Panc1 (cell line): Measurements from ENCODE around the gene CTNNAL1.

Experiments
- TCF7L2 ChIP-seq: IDR thresholded peaks from 2 replicates; pipeline ENCODE4 v1.6.1; 2011; ENCODE audit warnings: mild to moderate bottlenecking, low read depth, low read length, inconsistent platforms
- TF ChIP-seq, protein P1 (sequence below): fragments of 450-650 bp; IDR thresholded peaks from 2 replicates; pipeline ENCODE4 v1.5.1; 2017; ENCODE audit warnings: mild to moderate bottlenecking

DNA sequence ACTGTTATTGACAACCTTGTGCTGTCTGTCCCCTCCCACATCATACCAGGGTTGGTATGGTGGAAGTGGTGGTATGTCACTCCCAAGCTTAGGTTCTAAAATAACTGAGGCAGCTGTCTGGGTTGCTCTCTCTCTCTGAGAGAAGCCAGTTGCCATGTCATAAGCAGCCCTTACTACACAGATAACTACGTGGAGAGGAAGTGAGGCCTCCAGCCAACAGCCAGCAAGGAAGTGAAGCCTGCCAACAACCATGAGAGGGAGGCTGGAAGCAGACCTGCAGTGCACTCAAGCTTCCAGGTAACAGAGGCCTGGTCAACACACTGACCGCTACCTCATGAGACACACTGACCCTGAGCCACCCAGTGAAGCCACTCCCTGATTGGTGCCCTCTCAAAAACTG, 18.6 kb downstream of the CTNNAL1 start:
- no peak for TF ChIP-seq TCF7L2
- TF ChIP-seq, protein P1, sequence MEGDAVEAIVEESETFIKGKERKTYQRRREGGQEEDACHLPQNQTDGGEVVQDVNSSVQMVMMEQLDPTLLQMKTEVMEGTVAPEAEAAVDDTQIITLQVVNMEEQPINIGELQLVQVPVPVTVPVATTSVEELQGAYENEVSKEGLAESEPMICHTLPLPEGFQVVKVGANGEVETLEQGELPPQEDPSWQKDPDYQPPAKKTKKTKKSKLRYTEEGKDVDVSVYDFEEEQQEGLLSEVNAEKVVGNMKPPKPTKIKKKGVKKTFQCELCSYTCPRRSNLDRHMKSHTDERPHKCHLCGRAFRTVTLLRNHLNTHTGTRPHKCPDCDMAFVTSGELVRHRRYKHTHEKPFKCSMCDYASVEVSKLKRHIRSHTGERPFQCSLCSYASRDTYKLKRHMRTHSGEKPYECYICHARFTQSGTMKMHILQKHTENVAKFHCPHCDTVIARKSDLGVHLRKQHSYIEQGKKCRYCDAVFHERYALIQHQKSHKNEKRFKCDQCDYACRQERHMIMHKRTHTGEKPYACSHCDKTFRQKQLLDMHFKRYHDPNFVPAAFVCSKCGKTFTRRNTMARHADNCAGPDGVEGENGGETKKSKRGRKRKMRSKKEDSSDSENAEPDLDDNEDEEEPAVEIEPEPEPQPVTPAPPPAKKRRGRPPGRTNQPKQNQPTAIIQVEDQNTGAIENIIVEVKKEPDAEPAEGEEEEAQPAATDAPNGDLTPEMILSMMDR, result no peak
